A549 (cell line): ENCODE data around the gene PXDN. TPM values are rescaled to one million over a fixed set of nuclear protein-coding genes. Genes with fewer than 3 reads are reported as not detected.
"Not testable (repeated sequence)": the region's sequence is repeated elsewhere in the genome, so short reads cannot be mapped to it uniquely, and the experiment has no call there.

Experiments
- ATAC-seq, 2 experiments: fragments of 200-7000 bp in 1 of 2; fragments of >200 bp in 1 of 2; cut with Nextera tagmentation in 1 of 2; cut with Tn5 transposase in 1 of 2; 3 replicates each; pipeline versions ENCODE4 v1.8.0 to v1.9.1; 2018 to 2020; ENCODE audit warnings: mild to moderate bottlenecking in 1 of 2, moderate library complexity in 1 of 2
- CTCF ChIA-PET: fragments of 300-600 bp; sonication (Branson Sonifier 250); formaldehyde crosslinking; extraction: SDS; loops from one replicate; lab custom pipeline; 2021; ENCODE audit warnings: antibody characterized with exemption, inconsistent platforms; lab: Yijun Ruan, JAX
- POLR2A ChIA-PET: fragments of 350-600 bp; formaldehyde crosslinking; extraction: SDS; loops from one replicate; lab custom pipeline; 2021; ENCODE audit warnings: antibody characterized with exemption, inconsistent platforms; lab: Yijun Ruan, JAX
- DNase-seq, 2 experiments: peaks; one replicate each; pipeline versions ENCODE4 v3.0.0 to v3.0.0-alpha.2; 2011 to 2016; ENCODE audit warnings: low read depth in 1 of 2, low spot score in 1 of 2
- FAIRE-seq: peaks from 2 replicates; lab custom pipeline; 2011; peaks lifted over from hg19 to GRCh38; lab: Jason Lieb, UNC
- H3K27ac ChIP-seq, 2 experiments: fragments of >200 bp; sonication (Bioruptor Twin); formaldehyde crosslinking; 3 replicates each; pipeline ENCODE4 v1.5.1; 2016 to 2017
- H3K4me1 ChIP-seq: fragments of >200 bp; sonication (Bioruptor Twin); formaldehyde crosslinking; 3 replicates; pipeline ENCODE4 v1.6.1; 2016
- H3K4me2 ChIP-seq: fragments of >200 bp; sonication (Bioruptor Twin); formaldehyde crosslinking; 3 replicates; pipeline ENCODE4 v1.6.1; 2016
- H3K4me3 ChIP-seq: fragments of >200 bp; sonication (Bioruptor Twin); formaldehyde crosslinking; 3 replicates; pipeline ENCODE4 v1.5.1; 2016
- H3K9me3 ChIP-seq: fragments of >200 bp; sonication (Bioruptor Twin); formaldehyde crosslinking; 3 replicates; pipeline ENCODE4 v1.6.1; 2016
- BHLHE40 ChIP-seq: IDR thresholded peaks from 2 replicates; pipeline ENCODE4 v1.6.1; 2012; ENCODE audit warnings: low read depth, low read length, inconsistent platforms
- E2F6 ChIP-seq: IDR thresholded peaks from 2 replicates; pipeline ENCODE4 v1.6.1; 2012; ENCODE audit warnings: low read depth, borderline replicate concordance
- ELK1 ChIP-seq: fragments of 150-350 bp; IDR thresholded peaks from 2 replicates; pipeline ENCODE4 v1.6.1; 2014; ENCODE audit warnings: low read depth, mild to moderate bottlenecking, low read length
- FOSL2 ChIP-seq, 2 experiments: fragments of 450-650 bp in 1 of 2; fragments of >200 bp in 1 of 2; sonication (Bioruptor Twin) in 1 of 2; formaldehyde crosslinking; IDR thresholded peaks; 2 replicates each; pipeline versions ENCODE4 v1.5.0 to v1.6.1; 2016 to 2020; ENCODE audit warnings: mild to moderate bottlenecking in 1 of 2, moderate library complexity in 1 of 2
- HDAC2 ChIP-seq: fragments of 200-600 bp; sonication (generic); IDR thresholded peaks from 2 replicates; pipeline ENCODE4 v1.6.1; 2016
- HOXA7 ChIP-seq: fragments of 250-450 bp; sonication (Bioruptor Pico); IDR thresholded peaks from 2 replicates; pipeline ENCODE4 v1.5.0; 2020; ENCODE audit warnings: mild to moderate bottlenecking, moderate library complexity
- HOXB5 ChIP-seq: fragments of 250-450 bp; sonication (Bioruptor Pico); IDR thresholded peaks from 2 replicates; pipeline ENCODE4 v1.5.0; 2020; ENCODE audit warnings: mild to moderate bottlenecking, moderate library complexity
- KDM5A ChIP-seq: fragments of 200-600 bp; sonication (generic); IDR thresholded peaks from 2 replicates; pipeline ENCODE4 v1.6.1; 2016; ENCODE audit warnings: antibody characterized with exemption, mild to moderate bottlenecking
- MAZ ChIP-seq: fragments of 150-350 bp; IDR thresholded peaks from 2 replicates; pipeline ENCODE4 v1.6.1; 2014; ENCODE audit warnings: antibody characterized with exemption, low read depth, low read length, borderline replicate concordance
- MYC ChIP-seq: IDR thresholded peaks from 2 replicates; pipeline ENCODE4 v1.6.1; 2012; ENCODE audit warnings: mild to moderate bottlenecking, inconsistent platforms, low read length, improper control_type of control experiment, borderline replicate concordance
- NR3C1 ChIP-seq: fragments of >200 bp; sonication (Bioruptor Twin); formaldehyde crosslinking; IDR thresholded peaks from 3 replicates; pipeline ENCODE4 v1.6.1; 2017
- PHF8 ChIP-seq: fragments of 200-600 bp; sonication (generic); IDR thresholded peaks from 2 replicates; pipeline ENCODE4 v1.6.1; 2016; ENCODE audit warnings: low read depth, mild to moderate bottlenecking, antibody characterized with exemption, moderate library complexity, borderline replicate concordance
- POLR2A ChIP-seq: IDR thresholded peaks from 2 replicates; pipeline ENCODE4 v1.6.1; 2012; ENCODE audit warnings: mild to moderate bottlenecking, low read length
- RAD21 ChIP-seq, 2 experiments: fragments of >200 bp in 1 of 2; sonication (Bioruptor Twin) in 1 of 2; formaldehyde crosslinking in 1 of 2; IDR thresholded peaks in 1 of 2; conservative IDR thresholded peaks in 1 of 2; 2 replicates in 1 of 2; 3 replicates in 1 of 2; pipeline ENCODE4 v1.6.1; 2012 to 2018; ENCODE audit warnings: inconsistent platforms in 1 of 2
- RARB ChIP-seq: fragments of 250-450 bp; sonication (Bioruptor Pico); IDR thresholded peaks from 2 replicates; pipeline ENCODE4 v1.8.0; 2021; ENCODE audit warnings: mild to moderate bottlenecking, moderate library complexity
- RCOR1 ChIP-seq: fragments of 150-350 bp; IDR thresholded peaks from 2 replicates; pipeline ENCODE4 v1.6.1; 2014; ENCODE audit warnings: antibody characterized with exemption, low read length, low read depth
- REST ChIP-seq: fragments of 200-600 bp; sonication (generic); IDR thresholded peaks from 2 replicates; pipeline ENCODE4 v1.6.1; 2016; ENCODE audit warnings: antibody characterized with exemption, mild to moderate bottlenecking, moderate library complexity
- RFX5 ChIP-seq: fragments of 450-650 bp; IDR thresholded peaks from 2 replicates; pipeline ENCODE4 v1.7.1; 2014; ENCODE audit warnings: antibody characterized with exemption, mild to moderate bottlenecking, moderate library complexity
- SMC3 ChIP-seq: fragments of >200 bp; sonication (Bioruptor Twin); formaldehyde crosslinking; IDR thresholded peaks from 3 replicates; pipeline ENCODE4 v1.6.1; 2018; ENCODE audit warnings: inconsistent platforms
- TFCP2L1 ChIP-seq: fragments of 250-450 bp; sonication (Bioruptor Pico); IDR thresholded peaks from 2 replicates; pipeline ENCODE4 v1.5.0; 2021; ENCODE audit warnings: mild to moderate bottlenecking
- TP53 ChIP-seq: fragments of 250-450 bp; sonication (Bioruptor Pico); IDR thresholded peaks from 2 replicates; pipeline ENCODE4 v1.5.0; 2021; ENCODE audit warnings: mild to moderate bottlenecking, moderate library complexity
- USF2 ChIP-seq: fragments of 450-650 bp; IDR thresholded peaks from 2 replicates; pipeline ENCODE4 v1.6.1; 2014; ENCODE audit warnings: antibody characterized with exemption
- ZC3H11A ChIP-seq: fragments of 450-650 bp; IDR thresholded peaks from 2 replicates; pipeline ENCODE4 v1.6.1; 2014; ENCODE audit warnings: antibody characterized with exemption, mild to moderate bottlenecking
- ZFP36 ChIP-seq: fragments of 450-650 bp; IDR thresholded peaks from 2 replicates; pipeline ENCODE4 v1.6.1; 2014; ENCODE audit warnings: borderline replicate concordance; ENCODE audit not compliant: partially characterized antibody
- WGBS: methylation state at CpG from one replicate; pipeline ENCODE4 v1.1.6; 2017; ENCODE audit errors: missing lambda C conversion rate; 5-methylcytosine and 5-hydroxymethylcytosine counted together
- polyA plus RNA-seq, 4 experiments: library from polyadenylated mRNA; depleted of rRNA in 3 of 4; stranded (reverse); fragments of >200 nt; fragmentation: RNase III in 1 of 4; extraction: RNeasy Plus Mini Kit Qiagen cat#74134 plus additional on column Dnase treatment in 1 of 4; gene quantifications; 2 replicates in 3 of 4; 3 replicates in 1 of 4; pipeline ENCODE4 v1.2.3, GENCODE V29; 2011 to 2017
- TF ChIP-seq, protein P1 (sequence below): fragments of >200 bp; sonication (Bioruptor Twin); formaldehyde crosslinking; IDR thresholded peaks from 3 replicates; pipeline ENCODE4 v1.6.1; 2016

The PXDN gene
- polyA plus RNA-seq, 2 of the 4 experiments (the other 2 are of a cell fraction) = 3.7 to 7.3 TPM

DNA sequence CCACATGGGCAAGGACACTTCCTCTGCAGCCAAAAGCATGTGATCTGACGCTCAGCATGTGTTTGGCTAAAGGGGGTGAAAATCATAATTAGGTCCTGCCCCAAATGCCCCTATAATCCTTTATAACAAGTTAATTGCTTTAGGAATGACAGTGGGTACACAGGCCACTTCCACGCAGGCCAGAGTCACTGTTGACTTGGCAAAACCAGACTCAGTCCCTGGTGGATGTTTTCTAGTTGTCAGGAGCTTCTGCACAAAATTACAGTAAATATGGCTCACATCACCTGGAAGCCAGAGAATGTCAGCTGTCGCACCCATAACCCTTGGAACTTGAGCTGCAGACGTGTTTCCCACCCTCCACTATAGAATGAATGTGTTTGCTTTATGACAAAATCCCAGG, 13.3 kb upstream of the PXDN start:
- no peak for TF ChIP-seq E2F6
- no peak for TF ChIP-seq PHF8
- no peak for TF ChIP-seq HDAC2
- no peak for TF ChIP-seq RARB (CRISPR knock-in tag)
- TF ChIP-seq POLR2A = no peak
- no peak for TF ChIP-seq ELK1
- no peak for TF ChIP-seq SMC3
- TF ChIP-seq MYC = no peak
- no peak for TF ChIP-seq FOSL2 (IDR thresholded peaks at IDR 0.05)
- TF ChIP-seq FOSL2 (CRISPR knock-in tag; IDR thresholded peaks at IDR 0.05) = no peak
- no peak for TF ChIP-seq NR3C1
- no peak for TF ChIP-seq HOXB5 (CRISPR knock-in tag)
- TF ChIP-seq MAZ = no peak
- no peak for DNase-seq
- Histone ChIP-seq H3K4me1 (no peaks in the 10 kb centered on the region), H3K27ac (no peak overlapping the region), H3K9me3 (no peaks in the 10 kb centered on the region), H3K4me2 (no peak overlapping the region), H3K4me3 (no peak overlapping the region)
- 29% methylated on average over 4 of the region's 4 CpGs for WGBS
- CTCF ChIA-PET = interaction anchor here (1.1 to 3.4 kb wide), 2 partner anchors 9 to 12 kb away, joined by 4 to 26 read pairs; no protein-coding TSS in a partner anchor
- no peak for ATAC-seq
- FAIRE-seq = no peak
- POLR2A ChIA-PET = no interaction called here

- H3K4me1 ChIP-seq, H3K9me3 ChIP-seq, POLR2A ChIA-PET, H3K4me3 ChIP-seq, H3K27ac ChIP-seq, ATAC-seq, H3K4me2 ChIP-seq, DNase-seq, FAIRE-seq: not testable (repeated sequence)
- CTCF ChIA-PET = interaction anchor here (1.1 kb wide), 1 partner anchor 9 kb away, joined by 4 read pairs; no protein-coding TSS in a partner anchor
- 62% methylated on average over 12 of the region's 12 CpGs for WGBS
Measured at GRCh38 chr2:1757146-1757545, 12.8 kb upstream of the PXDN start.

DNA sequence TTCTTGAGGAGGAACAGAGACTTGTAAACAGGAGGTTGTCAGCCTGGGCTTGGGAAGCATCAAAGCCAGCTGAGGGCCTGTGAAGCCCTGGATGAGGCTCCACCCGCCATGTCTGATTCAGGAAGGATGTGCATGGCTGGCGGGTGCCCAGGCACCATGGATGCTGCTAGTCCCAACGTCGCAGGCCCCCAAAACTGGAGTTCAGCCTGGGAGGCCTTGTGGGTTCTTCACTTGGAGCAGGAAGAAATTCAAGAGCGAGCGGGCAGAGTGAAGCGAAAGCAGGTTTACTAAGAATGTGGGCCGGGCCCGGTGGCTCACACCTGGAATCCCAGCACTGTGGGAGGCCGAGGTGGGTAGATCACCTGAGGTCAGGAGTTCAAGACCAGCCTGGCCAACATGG, 12.1 kb upstream of the PXDN start:
- no peak for DNase-seq
- no peak overlapping the region for H3K4me3 ChIP-seq
- no peaks in the 10 kb centered on the region for H3K4me1 ChIP-seq
- H3K4me2 ChIP-seq = no peak overlapping the region
- H3K9me3 ChIP-seq = no peaks in the 10 kb centered on the region
- ATAC-seq = no peak
- ChIA-PET POLR2A (no interaction called here), CTCF (no interaction called here)
- WGBS = 65% methylated on average over 10 of the region's 10 CpGs
- no peak for FAIRE-seq
- no peak overlapping the region for H3K27ac ChIP-seq
- no peak for TF ChIP-seq RFX5
- TF ChIP-seq USF2 = no peak
- TF ChIP-seq, protein P1, sequence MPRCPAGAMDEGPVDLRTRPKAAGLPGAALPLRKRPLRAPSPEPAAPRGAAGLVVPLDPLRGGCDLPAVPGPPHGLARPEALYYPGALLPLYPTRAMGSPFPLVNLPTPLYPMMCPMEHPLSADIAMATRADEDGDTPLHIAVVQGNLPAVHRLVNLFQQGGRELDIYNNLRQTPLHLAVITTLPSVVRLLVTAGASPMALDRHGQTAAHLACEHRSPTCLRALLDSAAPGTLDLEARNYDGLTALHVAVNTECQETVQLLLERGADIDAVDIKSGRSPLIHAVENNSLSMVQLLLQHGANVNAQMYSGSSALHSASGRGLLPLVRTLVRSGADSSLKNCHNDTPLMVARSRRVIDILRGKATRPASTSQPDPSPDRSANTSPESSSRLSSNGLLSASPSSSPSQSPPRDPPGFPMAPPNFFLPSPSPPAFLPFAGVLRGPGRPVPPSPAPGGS = no peak
- no peak for TF ChIP-seq FOSL2 (IDR thresholded peaks at IDR 0.05)
- TF ChIP-seq FOSL2 (CRISPR knock-in tag; IDR thresholded peaks at IDR 0.05) = no peak
- TF ChIP-seq BHLHE40 = no peak
- no peak for TF ChIP-seq KDM5A
- no peak for TF ChIP-seq RAD21 (conservative IDR thresholded peaks at IDR 0.05 in 1 of 2, IDR thresholded peaks at IDR 0.05 in 1 of 2)
- TF ChIP-seq HOXA7 (CRISPR knock-in tag) = no peak
- TF ChIP-seq ZC3H11A = no peak
- no peak for TF ChIP-seq TP53
- no peak for TF ChIP-seq TFCP2L1 (CRISPR knock-in tag)
- TF ChIP-seq REST = no peak
- TF ChIP-seq RCOR1 = no peak
- no peak for TF ChIP-seq ZFP36
- no peak for TF ChIP-seq POLR2A
- no peak for TF ChIP-seq HDAC2
